Naive thymus-derived CD4-positive, alpha-beta T cell (primary cell): ENCODE data around the gene SPN. TPM values are rescaled to one million over a fixed set of nuclear protein-coding genes. Genes with fewer than 3 reads are reported as not detected.

Source experiments
- ATAC-seq: fragments of 150-1000 bp; cut with Tn5 transposase; 2 replicates; pipeline ENCODE4 v1.10.0; 2021; ENCODE audit warnings: mild to moderate bottlenecking, moderate library complexity
- CTCF ChIA-PET: fragments of 350-600 bp; sonication (Branson Sonifier 250); formaldehyde crosslinking; loops from one replicate; lab custom pipeline; 2021; ENCODE audit warnings: antibody characterized with exemption; lab: Charles Lee
- POLR2A ChIA-PET: fragments of 350-600 bp; sonication (Branson Sonifier 250); formaldehyde crosslinking; loops from one replicate; lab custom pipeline; 2021; ENCODE audit warnings: antibody characterized with exemption, inconsistent platforms; lab: Charles Lee
- DNase-seq, 9 donors: peaks; one replicate each; pipeline versions ENCODE4 v3.0.0 to v3.0.0-alpha.2; 2020 to 2022; ENCODE audit warnings: mixed read lengths in 1 of 9
- H3K27ac ChIP-seq: one replicate; pipeline ENCODE4 v1.7.0; 2013; ENCODE audit warnings: mild to moderate bottlenecking, low read depth, low read length, moderate library complexity
- H3K27me3 ChIP-seq, 2 donors: one replicate each; pipeline ENCODE4 v1.7.0; 2013; ENCODE audit warnings: low read length in 2 of 2, mild to moderate bottlenecking in 2 of 2, moderate library complexity in 2 of 2; ENCODE audit not compliant: control insufficient read depth in 2 of 2, insufficient read depth in 2 of 2
- H3K36me3 ChIP-seq, 3 experiments: 1 replicate in 2 of 3; 2 replicates in 1 of 3; pipeline ENCODE4 v1.7.0; 2013; ENCODE audit warnings: low read length in 3 of 3, mild to moderate bottlenecking in 3 of 3, moderate library complexity in 1 of 3; ENCODE audit not compliant: insufficient read depth in 3 of 3, control insufficient read depth in 2 of 3
- H3K4me1 ChIP-seq, 2 donors: one replicate each; pipeline ENCODE4 v1.7.0; 2013; ENCODE audit warnings: low read length in 2 of 2, mild to moderate bottlenecking in 2 of 2, moderate library complexity in 1 of 2; ENCODE audit not compliant: control insufficient read depth in 2 of 2, insufficient read depth in 2 of 2
- H3K4me3 ChIP-seq: 2 replicates; pipeline ENCODE4 v1.7.0; 2013; ENCODE audit warnings: mild to moderate bottlenecking, low read length
- H3K9me3 ChIP-seq, 3 experiments: 1 replicate in 2 of 3; 2 replicates in 1 of 3; pipeline ENCODE4 v1.7.0; 2013; ENCODE audit warnings: low read length in 3 of 3; ENCODE audit not compliant: control insufficient read depth in 2 of 3
- H3K27ac Mint-ChIP-seq, 9 donors: one replicate each; pipeline ENCODE4 v1.8.0; 2020 to 2022; ENCODE audit warnings: mixed read lengths in 9 of 9, mild to moderate bottlenecking in 8 of 9, moderate library complexity in 5 of 9, inconsistent platforms in 2 of 9
- H3K27me3 Mint-ChIP-seq, 5 donors: one replicate each; pipeline ENCODE4 v1.8.0; 2021 to 2022; ENCODE audit warnings: mixed read lengths in 5 of 5, mild to moderate bottlenecking in 1 of 5
- H3K36me3 Mint-ChIP-seq, 5 donors: one replicate each; pipeline ENCODE4 v1.8.0; 2020 to 2022; ENCODE audit warnings: mixed read lengths in 5 of 5, mild to moderate bottlenecking in 3 of 5, inconsistent platforms in 1 of 5
- H3K4me1 Mint-ChIP-seq, 7 donors: one replicate each; pipeline ENCODE4 v1.8.0; 2020 to 2022; ENCODE audit warnings: mixed read lengths in 7 of 7, mild to moderate bottlenecking in 3 of 7, inconsistent platforms in 1 of 7
- H3K4me3 Mint-ChIP-seq, 10 donors: one replicate each; pipeline ENCODE4 v1.8.0; 2020 to 2022; ENCODE audit warnings: mild to moderate bottlenecking in 10 of 10, mixed read lengths in 10 of 10, moderate library complexity in 6 of 10, inconsistent platforms in 2 of 10
- H3K9me3 Mint-ChIP-seq, 11 donors: one replicate each; pipeline ENCODE4 v1.8.0; 2020 to 2022; ENCODE audit warnings: mixed read lengths in 11 of 11, mild to moderate bottlenecking in 4 of 11, inconsistent platforms in 1 of 11, moderate library complexity in 1 of 11
- intact Hi-C, 2 donors: fragments of 100-400 bp; cut with micrococcal nuclease; formaldehyde crosslinking; loops; one replicate each; pipeline ENCODE4 v1.15.1; 2023
- polyA plus RNA-seq, 2 donors: library from polyadenylated mRNA; unstranded; fragments of 300-500 nt; fragmentation: Illumina TruSeq; gene quantifications; one replicate each; pipeline ENCODE4 v1.2.3, GENCODE V29; 2021
- total RNA-seq, 6 experiments: library from RNA in 5 of 6; stranded (reverse) in 5 of 6; gene quantifications; 1 replicate in 5 of 6; 2 replicates in 1 of 6; pipeline ENCODE4 v1.2.3 and lab custom pipeline; 2021 to 2026

SPN gene
- total and polyA plus RNA-seq, 7 experiments from 2014 or later = 79.5 to 333 (median 124) TPM

DNA sequence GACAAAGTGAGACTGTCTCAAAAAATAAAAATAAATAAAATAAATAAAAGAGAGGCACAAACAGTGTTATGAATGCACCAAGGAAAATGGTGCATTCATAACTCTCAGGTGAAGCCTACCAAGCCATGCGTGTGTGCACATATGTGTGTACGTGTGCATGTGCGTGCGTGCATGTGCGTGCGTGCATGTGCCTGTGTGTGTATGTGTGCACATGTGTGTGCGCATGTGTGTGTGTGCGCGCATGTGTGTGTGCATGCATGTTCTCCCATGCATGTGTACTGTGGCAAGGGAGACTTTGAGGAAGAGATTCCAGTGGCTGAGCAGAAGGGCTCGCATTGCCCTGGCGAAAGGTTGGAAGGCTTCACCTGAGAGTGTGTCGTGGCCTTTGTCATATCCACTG is 4.7 kb downstream of the SPN start:
- CTCF ChIA-PET = no interaction called here
- intact Hi-C loops = no loop called here
- H3K9me3 ChIP-seq = no peaks in the 10 kb centered on the region
- peak overlapping the region in 7 of 10 donors; percentile 32 to 99 (median 68) for H3K4me3 Mint-ChIP-seq
- POLR2A ChIA-PET = interaction anchor here (0.6 to 0.7 kb wide), 3 partner anchors 14 to 841 kb away, joined by 3 to 4 read pairs (median 3); no protein-coding TSS in a partner anchor
- peak overlapping the region; percentile 94 for H3K27ac ChIP-seq
- ATAC-seq (no peak), DNase-seq (no peak)
- peaks cover 0 to 10% (median 0%) of the 10 kb centered on the region in 3 experiments for H3K36me3 ChIP-seq
- H3K4me3 ChIP-seq = no peak overlapping the region
- H3K4me1 ChIP-seq = peaks cover 23% of the 10 kb centered on the region in 2 donors
- H3K27ac Mint-ChIP-seq = peak overlapping the region in 7 of 9 donors; percentile 51 to 98 (median 79)
- H3K27me3 Mint-ChIP-seq = no peaks in the 10 kb centered on the region
- peaks cover 0 to 47% (median 13%) of the 10 kb centered on the region in 5 donors for H3K36me3 Mint-ChIP-seq
- H3K4me1 Mint-ChIP-seq = peaks cover 28 to 54% (median 50%) of the 10 kb centered on the region in 7 donors
- no peaks in the 10 kb centered on the region for H3K27me3 ChIP-seq
- peaks cover 0 to 5% (median 0%) of the 10 kb centered on the region in 11 donors for H3K9me3 Mint-ChIP-seq

- H3K9me3 Mint-ChIP-seq = peaks cover 0 to 5% (median 0%) of the 10 kb centered on the region in 11 donors
- CTCF ChIA-PET = no interaction called here
- intact Hi-C loops = no loop called here
- ATAC-seq (no peak), DNase-seq (no peak)
- peaks cover 23% of the 10 kb centered on the region in 2 donors for H3K4me1 ChIP-seq
- POLR2A ChIA-PET = interaction anchor here (0.6 to 1.1 kb wide), 3 partner anchors 28 to 841 kb away, joined by 3 to 4 read pairs (median 3); no protein-coding TSS in a partner anchor
- peak overlapping the region in 4 of 9 donors; percentile 75 to 97 (median 80) for H3K27ac Mint-ChIP-seq
- H3K36me3 Mint-ChIP-seq = peaks cover 0 to 45% (median 13%) of the 10 kb centered on the region in 5 donors
- H3K4me1 Mint-ChIP-seq = peaks cover 28 to 54% (median 48%) of the 10 kb centered on the region in 7 donors
- peak overlapping the region; percentile 20 for H3K27ac ChIP-seq
- peaks cover 0 to 13% (median 0%) of the 10 kb centered on the region in 3 experiments for H3K36me3 ChIP-seq
- no peaks in the 10 kb centered on the region for H3K9me3 ChIP-seq
- no peaks in the 10 kb centered on the region for H3K27me3 ChIP-seq
- no peaks in the 10 kb centered on the region for H3K27me3 Mint-ChIP-seq
- H3K4me3 ChIP-seq = no peak overlapping the region
- H3K4me3 Mint-ChIP-seq = peak overlapping the region in 1 of 10 donors; percentile 32
Observed at GRCh38 chr16:29668267-29668666, 5.2 kb downstream of the SPN start.

- CTCF ChIA-PET = interaction anchor here (1.2 kb wide), 1 partner anchor 27 kb away, joined by 3 read pairs; no protein-coding TSS in a partner anchor
- Histone ChIP-seq H3K9me3 (no peaks in the 10 kb centered on the region), H3K36me3 (peaks cover 0 to 9% (median 0%) of the 10 kb centered on the region in 3 experiments), H3K4me1 (peaks cover 0 to under 1% of the 10 kb centered on the region in 2 donors), H3K27me3 (no peaks in the 10 kb centered on the region), H3K4me3 (no peak overlapping the region), H3K27ac (no peak overlapping the region)
- H3K4me1 Mint-ChIP-seq = peaks cover 8 to 35% (median 19%) of the 10 kb centered on the region in 7 donors
- ATAC-seq = no peak
- peaks cover 0 to 9% (median 3%) of the 10 kb centered on the region in 5 donors for H3K36me3 Mint-ChIP-seq
- peak overlapping the region in 6 of 9 donors; percentile 14 to 85 (median 52) for H3K27ac Mint-ChIP-seq
- no peak for DNase-seq
- H3K27me3 Mint-ChIP-seq = no peaks in the 10 kb centered on the region
- H3K9me3 Mint-ChIP-seq = no peaks in the 10 kb centered on the region
- POLR2A ChIA-PET = interaction anchor here (0.7 to 4.1 kb wide), 5 partner anchors 7 to 379 kb away, joined by 3 to 16 read pairs (median 3); partner anchors contain the start of gene SPN
- intact Hi-C loops = no loop called here
- no peak overlapping the region for H3K4me3 Mint-ChIP-seq
Observed at GRCh38 chr16:29673501-29673900, 10.5 kb downstream of the SPN start.

GRCh38 chr16:29674188-29674587 is 11.1 kb downstream of the SPN start:
- no peak for DNase-seq
- Mint-ChIP-seq H3K36me3 (peaks cover 0 to 8% (median 3%) of the 10 kb centered on the region in 5 donors), H3K27me3 (no peaks in the 10 kb centered on the region), H3K27ac (peak overlapping the region in 8 of 9 donors; percentile 13 to 94 (median 81)), H3K4me1 (peaks cover 8 to 32% (median 19%) of the 10 kb centered on the region in 7 donors), H3K4me3 (no peak overlapping the region), H3K9me3 (no peaks in the 10 kb centered on the region)
- no peak overlapping the region for H3K4me3 ChIP-seq
- CTCF ChIA-PET = interaction anchor here (1.1 to 1.2 kb wide), 2 partner anchors 26 to 150 kb away, joined by 3 read pairs; no protein-coding TSS in a partner anchor
- no peak overlapping the region for H3K27ac ChIP-seq
- POLR2A ChIA-PET = interaction anchor here (4.1 kb wide), 1 partner anchor 8 kb away, joined by 16 read pairs; no protein-coding TSS in a partner anchor
- intact Hi-C loops = no loop called here
- no peaks in the 10 kb centered on the region for H3K27me3 ChIP-seq
- peaks cover 0 to 2% of the 10 kb centered on the region in 2 donors for H3K4me1 ChIP-seq
- peaks cover 0 to 8% (median 0%) of the 10 kb centered on the region in 3 experiments for H3K36me3 ChIP-seq
- no peaks in the 10 kb centered on the region for H3K9me3 ChIP-seq
- ATAC-seq = peak; percentile 74

DNA sequence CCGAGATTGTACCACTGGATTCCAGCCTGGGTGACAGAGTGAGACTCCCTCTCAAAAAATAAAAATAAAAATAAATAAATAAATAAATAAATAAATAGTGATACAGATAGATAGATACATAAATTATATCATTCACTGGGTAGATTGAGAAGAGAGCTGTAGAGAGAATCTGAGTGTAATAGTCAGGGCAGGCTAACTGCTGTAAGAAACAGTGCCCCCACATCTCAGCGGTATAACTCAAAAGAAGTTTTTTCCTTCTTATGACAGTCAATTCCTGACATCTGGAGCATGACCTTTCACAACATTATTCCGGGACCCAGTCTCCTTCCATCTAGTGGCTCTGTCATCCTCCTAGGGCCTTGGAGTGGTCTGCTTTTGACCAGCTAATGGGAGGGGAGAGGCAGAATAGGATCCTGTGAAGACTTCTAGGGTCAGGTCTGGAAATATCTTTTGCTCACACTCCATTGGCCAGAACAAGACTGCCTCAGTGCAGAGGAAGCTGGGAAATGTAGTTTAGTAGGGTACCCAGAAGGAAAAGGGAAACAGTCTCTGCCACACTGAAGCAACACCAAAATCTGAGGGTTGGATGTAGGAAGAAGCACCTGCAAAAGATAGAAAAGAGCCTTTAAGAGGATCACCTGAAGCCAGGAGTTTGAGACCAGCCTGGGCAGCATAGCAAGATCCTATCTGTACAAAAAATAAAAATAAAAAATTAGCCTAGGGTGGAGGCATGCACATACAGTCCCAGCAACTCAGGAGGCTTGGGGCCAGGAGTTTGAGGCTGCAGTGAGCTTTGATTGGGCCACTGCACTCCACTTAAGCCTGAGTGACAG is 13.0 kb downstream of the SPN start:
- intact Hi-C loops = loop anchor here (1.0 kb wide), 1 partner anchor 13 kb away; the partner anchor contains the start of gene SPN (in 2 of the 2)
- Histone ChIP-seq H3K27me3 (no peaks in the 10 kb centered on the region), H3K4me1 (peaks cover 0 to 12% of the 10 kb centered on the region in 2 donors), H3K36me3 (peaks cover 0 to 8% (median 0%) of the 10 kb centered on the region in 3 experiments), H3K4me3 (no peak overlapping the region), H3K9me3 (no peaks in the 10 kb centered on the region), H3K27ac (peak overlapping the region; percentile 31)
- ChIA-PET CTCF (interaction anchor here (0.9 to 1.5 kb wide), 5 partner anchors 15 to 37 kb away, joined by 3 to 4 read pairs (median 3); no protein-coding TSS in a partner anchor), POLR2A (interaction anchor here (0.5 to 4.1 kb wide), 6 partner anchors 10 to 561 kb away, joined by 4 to 16 read pairs (median 5); partner anchors contain the start of gene SPN)
- peak in 5 of 9 donors; percentile 28 to 40 (median 34) for DNase-seq
- H3K4me1 Mint-ChIP-seq = peaks cover 10 to 32% (median 25%) of the 10 kb centered on the region in 7 donors
- peak; percentile 61 for ATAC-seq
- peak overlapping the region; percentile 10 to 82 (median 70) for H3K27ac Mint-ChIP-seq
- H3K9me3 Mint-ChIP-seq = no peaks in the 10 kb centered on the region
- no peak overlapping the region for H3K4me3 Mint-ChIP-seq
- peaks cover 0 to 9% (median 0%) of the 10 kb centered on the region in 5 donors for H3K36me3 Mint-ChIP-seq
- no peaks in the 10 kb centered on the region for H3K27me3 Mint-ChIP-seq
